ENCODE data around the gene PON2. TPM values are rescaled to one million over a fixed set of nuclear protein-coding genes. Genes with fewer than 3 reads are reported as not detected.

Gene PON2
- total and polyA plus RNA-seq, 2 of the 13 experiments (the other 11 are each of a cell fraction or from before 2014, with no cell fraction given): 202 to 217 TPM

GRCh38 chr7:95434557-95435421, at the start of gene PON2 (continued):
- TF ChIP-seq MLXIP (CRISPR knock-in tag; IDR thresholded peaks at IDR 0.05; ENCODE audit: borderline replicate concordance) (peak; percentile 79; the same call in 1 of the 2 replicates), AHR (CRISPR knock-in tag; IDR thresholded peaks at IDR 0.05) (peak; percentile 91), ZNF609 (CRISPR knock-in tag; IDR thresholded peaks at IDR 0.05; ENCODE audit: borderline replicate concordance) (peak; percentile 22; the same call in 1 of the 2 replicates), TBX2 (CRISPR knock-in tag; IDR thresholded peaks at IDR 0.05; ENCODE audit: borderline replicate concordance) (peak; percentile 86), ZNF737 (CRISPR knock-in tag; IDR thresholded peaks at IDR 0.05; ENCODE audit: borderline replicate concordance) (no peak), HIVEP1 (CRISPR knock-in tag; IDR thresholded peaks at IDR 0.05) (no peak), ETV6 (CRISPR knock-in tag; conservative IDR thresholded peaks at IDR 0.05) (peak; percentile 91), POGZ (CRISPR knock-in tag; IDR thresholded peaks at IDR 0.05) (peak; percentile 51), MXI1 (IDR thresholded peaks at IDR 0.05; ENCODE audit: borderline replicate concordance, low read depth, low read length) (0 out of 3 replicates have a peak, but pooled peaks have one; percentile 17), KMT2A (CRISPR knock-in tag; IDR thresholded peaks at IDR 0.05) (peak; percentile 91), ZGPAT (CRISPR knock-in tag; IDR thresholded peaks at IDR 0.05) (peak; percentile 92), ZNF605 (CRISPR knock-in tag; IDR thresholded peaks at IDR 0.05) (peak; percentile 59; the same call in 1 of the 2 replicates), SNAPC5 (CRISPR knock-in tag; IDR thresholded peaks at IDR 0.05; ENCODE audit: borderline replicate concordance) (no peak), ZBTB7A (CRISPR knock-in tag; IDR thresholded peaks at IDR 0.05) (peak; percentile 50; the same call in 1 of the 2 replicates), ZNF589 (CRISPR knock-in tag; conservative IDR thresholded peaks at IDR 0.05) (no peak), DZIP1 (CRISPR knock-in tag; IDR thresholded peaks at IDR 0.05) (0 out of 2 replicates have a peak, but pooled peaks have one; percentile 42)

Data from HepG2 (cell line).